GM21367 (cell line): ENCODE results near the gene CDC5L.

Experiments
- ATAC-seq: cut with Tn5 transposase; IDR thresholded peaks from one replicate; pipeline ENCODE4 v1.9.1; 2021; ENCODE audit not compliant: unreplicated experiment

CDC5L gene

DNA sequence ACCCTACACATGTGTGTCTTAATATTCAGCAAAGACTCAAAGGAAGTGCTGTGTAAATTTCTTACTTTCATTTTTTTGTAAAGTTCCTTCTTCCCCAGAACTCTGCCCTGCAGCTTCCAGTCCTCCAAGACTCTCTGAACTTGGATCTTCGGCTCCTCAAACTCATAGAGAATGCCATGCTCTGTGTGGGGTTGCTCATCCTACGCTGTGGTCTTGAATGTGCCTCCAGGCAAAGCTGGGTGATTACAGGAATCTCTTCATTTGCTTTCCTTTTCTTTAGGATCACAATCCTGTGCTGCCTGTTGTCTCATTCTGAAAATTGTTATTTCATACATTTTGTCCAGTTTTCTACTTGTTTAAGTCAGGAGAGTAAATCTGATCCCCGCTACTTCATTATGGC, 14.5 kb upstream of the CDC5L start:
- ATAC-seq: no peak

GRCh38 chr6:44373787-44374186, 13.7 kb upstream of the CDC5L start:
- ATAC-seq: no peak

- no peak for ATAC-seq
Measured at GRCh38 chr6:44375071-44375470, 12.4 kb upstream of the CDC5L start.

DNA sequence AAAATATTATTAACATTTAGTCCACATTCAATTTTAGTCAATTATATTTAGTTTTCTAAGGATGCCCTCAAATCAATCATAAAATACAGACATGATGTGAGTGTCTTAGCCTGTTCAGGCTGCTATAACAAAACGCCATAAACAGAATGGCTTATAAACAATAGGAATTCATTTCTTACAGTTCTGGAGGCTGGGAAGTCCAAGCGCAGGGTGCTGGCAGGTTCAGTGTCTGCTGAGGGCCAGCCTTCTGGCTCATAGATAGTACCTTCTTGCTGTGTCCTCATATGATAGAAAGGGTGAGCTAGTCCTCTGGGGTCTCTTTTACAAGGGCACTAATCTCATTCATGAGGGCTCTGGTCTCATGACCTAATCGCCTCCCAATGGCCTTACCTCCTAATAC, 10.0 kb upstream of the CDC5L start:
- no peak for ATAC-seq

DNA sequence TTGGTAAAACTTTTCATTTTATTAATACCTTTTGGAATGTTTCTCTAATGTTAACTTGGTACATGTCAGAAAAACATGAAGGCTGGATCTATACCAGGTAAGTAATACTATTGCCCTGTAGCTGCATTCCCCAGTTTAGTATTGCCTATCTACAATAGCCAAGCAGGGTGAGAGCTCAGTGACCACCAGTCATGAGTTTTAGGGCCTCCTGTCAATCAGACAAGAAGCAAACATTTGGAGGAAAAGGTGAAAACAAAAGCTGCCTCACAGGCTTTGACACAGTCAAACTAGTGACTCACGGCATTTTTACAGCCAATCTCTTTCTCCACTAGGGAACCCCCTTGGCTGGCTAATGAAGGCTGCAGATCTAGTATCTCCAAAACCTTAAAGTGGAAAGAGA, 9.5 kb upstream of the CDC5L start:
- no peak for ATAC-seq

DNA sequence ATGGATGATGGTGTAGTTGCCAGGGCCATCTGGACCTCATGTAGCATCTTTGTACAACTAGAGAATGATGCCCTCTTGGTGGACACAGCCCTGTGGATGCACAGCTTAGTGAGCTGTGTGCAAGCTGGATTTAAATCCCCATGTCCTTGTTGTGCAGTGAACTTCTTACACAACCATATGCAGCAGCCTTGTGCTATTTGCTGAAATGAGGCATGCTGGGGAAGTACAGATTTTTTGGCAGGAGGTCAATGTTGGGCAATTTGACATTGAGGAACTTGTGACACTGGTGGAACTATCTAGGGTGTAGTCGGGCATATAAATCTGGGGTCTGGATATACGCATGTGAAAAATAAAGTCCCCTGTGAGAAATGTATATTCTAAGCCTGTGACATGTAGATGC, 5.8 kb upstream of the CDC5L start:
- no peak for ATAC-seq

- no peak for ATAC-seq
Measured at GRCh38 chr6:44386364-44386928, 1.1 kb upstream of the CDC5L start.

- peak; percentile 3 for ATAC-seq
Measured at GRCh38 chr6:44386929-44387345, 569 bp upstream of the CDC5L start.

DNA sequence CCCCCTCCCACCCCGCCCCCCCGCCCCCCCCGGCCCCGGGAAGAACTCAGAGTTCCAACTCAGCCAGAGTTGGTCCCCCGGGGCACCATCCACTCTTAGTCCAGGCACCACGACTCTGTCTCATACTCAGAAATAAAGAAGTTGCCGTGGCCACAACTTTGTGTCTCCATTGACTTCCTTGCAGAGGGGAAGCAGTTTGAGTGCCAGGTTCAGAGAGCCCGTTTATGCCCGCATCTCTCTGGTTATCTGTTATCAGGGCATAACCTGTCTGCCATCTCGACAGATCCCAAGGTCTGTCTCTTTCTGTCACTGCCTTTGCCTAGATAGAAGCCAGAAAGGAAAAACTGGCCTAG, 605 bp downstream of the CDC5L start:
- ATAC-seq: peak; percentile 12

DNA sequence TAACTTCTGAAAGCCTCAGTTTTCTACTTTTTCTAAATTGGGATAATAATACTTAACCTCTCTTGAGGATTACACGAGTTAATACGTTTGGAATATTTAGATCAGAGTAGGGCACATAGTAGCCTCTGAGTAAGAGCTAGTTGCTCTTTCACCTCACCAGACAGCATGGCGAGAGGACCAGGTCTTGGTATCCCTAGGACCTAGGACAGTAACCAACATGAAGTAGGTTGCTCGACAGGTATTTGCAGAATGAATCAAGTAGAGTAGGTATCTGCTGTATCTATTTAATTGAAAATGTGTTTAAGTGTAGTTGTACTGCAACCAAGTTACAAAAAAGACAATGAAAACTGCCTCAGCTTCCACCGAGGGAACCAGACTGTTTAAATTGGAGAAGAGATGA, 1.4 kb downstream of the CDC5L start:
- ATAC-seq: no peak

DNA sequence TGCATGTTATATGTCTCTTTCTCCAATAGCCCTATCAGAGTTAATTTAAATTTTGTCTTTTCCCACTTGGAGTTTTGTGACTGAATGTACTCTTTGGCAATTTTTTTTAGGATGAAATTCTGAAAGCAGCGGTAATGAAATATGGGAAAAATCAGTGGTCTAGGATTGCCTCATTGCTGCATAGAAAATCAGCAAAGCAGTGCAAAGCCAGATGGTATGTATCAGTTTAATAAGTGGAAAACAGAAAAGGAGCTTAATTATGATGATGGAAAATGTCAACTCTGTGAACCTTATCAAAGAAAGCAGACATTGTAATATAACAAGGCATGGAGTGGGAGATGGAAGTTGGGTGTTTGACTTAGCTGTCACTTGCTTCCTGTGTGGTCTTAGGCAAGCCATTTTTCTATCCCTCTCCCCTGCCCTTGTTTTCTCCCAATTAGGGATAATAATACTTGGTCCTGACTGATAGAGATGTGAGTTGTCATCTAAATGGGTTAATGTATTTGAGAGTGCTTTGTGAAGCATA, 2.7 kb downstream of the CDC5L start:
- no peak for ATAC-seq

DNA sequence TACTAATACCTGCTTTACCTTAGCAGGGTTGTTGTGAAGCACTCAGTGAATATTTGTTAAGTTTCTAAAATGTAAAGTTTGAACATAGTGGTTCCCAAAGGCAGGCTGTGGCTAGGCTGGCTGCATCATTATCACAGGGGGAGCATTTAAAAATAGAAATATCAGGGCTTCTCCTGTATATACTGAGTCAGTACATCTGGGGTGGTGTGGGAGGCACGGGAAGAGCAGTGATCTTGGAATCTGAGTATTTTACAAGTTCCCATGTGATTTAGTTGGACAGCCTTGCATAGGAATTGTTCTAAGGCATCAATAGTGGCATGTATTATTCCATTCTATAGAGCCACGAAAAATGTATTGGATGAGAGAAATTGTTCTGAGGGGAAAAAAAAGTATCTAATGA, 8.0 kb downstream of the CDC5L start:
- no peak for ATAC-seq

DNA sequence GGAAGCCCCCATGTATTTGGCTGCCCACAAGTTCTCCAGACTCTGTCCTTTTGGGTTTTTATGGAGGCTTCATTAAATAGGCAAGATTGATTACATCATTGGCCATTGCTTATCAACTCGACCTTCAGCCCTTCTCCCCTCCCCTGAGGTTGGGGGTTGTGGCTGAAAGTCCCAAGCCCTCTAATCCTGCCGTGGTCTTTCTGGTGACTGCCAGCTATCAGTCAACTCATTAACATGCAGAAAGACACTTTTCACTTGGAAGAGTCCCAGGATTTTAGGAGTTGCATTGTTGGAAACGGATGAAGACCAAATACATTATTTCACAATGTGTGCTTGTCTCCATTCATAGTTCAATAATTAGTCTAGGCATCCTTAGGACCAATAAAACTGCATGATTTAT, 9.5 kb downstream of the CDC5L start:
- ATAC-seq: no peak

- no peak for ATAC-seq
Measured at GRCh38 chr6:44397424-44398164, 10.1 kb downstream of the CDC5L start.

DNA sequence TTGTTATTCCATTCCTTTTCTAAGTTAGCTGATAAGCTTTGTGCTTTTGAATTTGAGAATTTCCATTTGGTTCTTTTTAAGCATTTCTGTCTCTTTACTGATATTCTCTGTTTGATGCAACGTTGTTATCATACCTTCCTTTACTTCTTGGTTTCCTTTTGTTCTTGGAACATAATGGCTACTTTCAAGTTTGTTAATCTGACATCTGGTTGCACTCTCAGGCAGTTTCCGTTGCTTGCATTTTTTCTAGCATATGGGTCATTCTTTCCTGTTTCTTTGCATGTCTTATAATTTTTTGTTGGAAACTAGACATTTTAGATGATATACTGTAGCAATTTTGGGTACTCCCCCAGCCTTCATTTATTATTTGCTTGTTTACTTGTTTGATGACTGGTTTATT, 12.5 kb downstream of the CDC5L start:
- ATAC-seq: no peak

DNA sequence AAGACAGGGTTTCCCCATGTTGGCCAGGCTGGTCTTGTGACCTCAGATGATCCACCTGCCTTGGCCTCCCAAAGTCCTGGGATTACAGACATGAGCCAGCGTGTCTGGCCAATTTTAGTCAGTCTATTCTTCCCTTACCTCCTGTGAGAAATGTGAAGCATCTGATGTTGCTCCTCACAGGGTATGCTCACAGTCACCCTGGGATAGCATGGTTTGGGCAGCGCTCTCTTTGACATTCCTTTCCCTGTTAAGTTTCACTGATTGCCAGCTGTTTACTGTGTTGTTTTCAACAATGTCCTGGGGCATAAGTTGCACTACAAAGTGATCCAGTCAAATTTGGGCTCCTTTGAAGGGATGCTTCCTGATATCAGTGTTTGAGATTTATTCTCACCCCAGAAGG, 13.1 kb downstream of the CDC5L start:
- ATAC-seq: no peak

DNA sequence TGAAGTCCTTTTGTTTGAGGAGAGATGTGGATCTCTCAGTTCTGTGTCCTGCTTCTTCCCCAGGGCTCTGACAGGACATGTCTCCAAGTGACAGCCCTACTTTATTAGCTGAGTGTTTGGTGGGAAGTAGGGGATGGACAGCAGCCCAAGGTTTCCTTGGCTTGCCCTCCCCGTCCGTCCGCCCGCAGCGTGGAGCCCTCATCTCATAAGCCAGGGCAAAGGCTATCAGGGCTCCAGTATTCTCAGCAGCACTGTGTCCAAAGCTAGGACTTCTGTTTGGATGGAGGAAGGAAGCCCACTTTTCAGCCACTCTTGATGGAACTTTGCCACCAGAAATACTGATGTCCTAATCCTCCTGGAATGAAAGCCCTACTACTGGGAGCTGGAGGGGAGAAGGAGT, 13.6 kb downstream of the CDC5L start:
- no peak for ATAC-seq

DNA sequence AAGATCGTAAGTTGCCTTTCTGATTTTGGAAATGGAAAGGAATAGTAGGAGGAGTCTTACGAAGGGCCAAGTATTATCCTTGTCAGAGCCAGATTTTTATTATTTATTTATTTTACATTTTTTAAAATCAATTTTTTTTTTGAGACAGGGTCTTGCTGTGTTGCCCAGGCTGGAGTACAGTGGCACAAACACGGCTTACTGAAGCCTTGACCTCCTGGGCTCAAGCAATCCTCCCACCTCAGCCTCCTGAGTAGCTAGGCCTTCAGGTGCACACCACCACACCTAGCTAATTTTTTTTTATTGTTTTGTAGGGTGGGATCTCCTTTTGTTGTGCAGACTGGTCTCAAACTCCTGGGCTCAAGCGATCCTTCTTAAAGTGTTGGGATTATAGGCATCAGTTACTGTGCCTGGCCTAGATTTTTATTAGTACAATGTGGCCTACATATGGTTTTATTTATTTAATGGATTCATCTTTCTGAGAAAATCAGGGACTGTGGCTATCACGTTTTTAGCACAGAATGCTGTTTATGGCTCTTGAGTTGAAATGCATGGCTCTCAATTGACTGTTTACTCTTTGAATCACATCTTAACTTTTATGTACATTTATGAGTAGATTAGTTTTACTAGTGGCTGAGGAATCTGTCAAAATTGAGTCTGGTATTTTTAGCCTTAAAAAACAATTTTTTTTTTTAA, 16.7 kb downstream of the CDC5L start:
- no peak for ATAC-seq

GRCh38 chr6:44404715-44405099, 17.2 kb downstream of the CDC5L start:
- ATAC-seq: no peak

DNA sequence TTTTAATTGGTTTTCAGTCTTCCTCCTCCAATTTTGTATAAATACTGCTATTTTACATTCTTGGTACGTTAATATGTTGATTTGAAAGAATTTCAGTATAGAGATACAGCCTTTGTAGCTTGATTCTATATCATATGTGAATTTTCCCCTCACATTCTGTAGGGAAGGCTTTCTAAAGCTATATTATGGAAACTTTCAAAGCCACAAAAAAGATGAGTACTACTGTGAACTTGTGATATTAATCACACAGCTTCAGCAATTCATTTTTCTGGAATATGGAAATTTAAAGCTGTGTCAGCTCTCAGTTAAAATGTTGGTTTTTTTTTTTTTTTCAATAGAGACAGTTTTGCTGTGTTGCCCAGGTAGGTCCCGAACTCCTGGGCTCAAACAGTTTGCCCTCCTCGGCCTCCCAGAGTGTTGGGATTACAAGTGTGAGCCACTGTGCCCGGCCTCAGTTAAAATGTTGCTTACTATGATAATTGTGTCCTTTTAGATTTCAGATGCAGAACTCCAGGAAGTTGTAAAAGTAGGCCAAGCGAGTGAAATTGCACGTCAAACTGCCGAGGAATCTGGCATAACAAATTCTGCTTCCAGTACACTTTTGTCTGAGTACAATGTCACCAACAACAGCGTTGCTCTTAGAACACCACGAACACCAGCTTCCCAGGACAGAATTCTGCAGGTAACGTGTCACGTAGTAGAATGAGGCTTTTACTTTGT, 20.6 kb downstream of the CDC5L start:
- ATAC-seq: no peak

GRCh38 chr6:44409207-44409794, 21.8 kb downstream of the CDC5L start:
- ATAC-seq: no peak
